Calu3 (cell line): Measurements from ENCODE around the gene FLII. TPM values are rescaled to one million over a fixed set of nuclear protein-coding genes. Genes with fewer than 3 reads are reported as not detected.
A peak's percentile ranks its signal among the peaks of the same experiment; 100 is the strongest.
"Not testable (repeated sequence)": the region's sequence is repeated elsewhere in the genome, so short reads cannot be mapped to it uniquely, and the experiment has no call there.

ENCODE experiments used
- BruUV-seq: library from RNA; stranded (reverse); fragments of 400-500 nt; replicated peaks from 2 replicates; lab custom pipeline; 2021; lab: Mats Ljungman, UMichigan
- CTCF ChIA-PET: fragments of 300-600 bp; sonication (Branson Sonifier 250); formaldehyde crosslinking; loops from one replicate; lab custom pipeline; 2022; ENCODE audit warnings: antibody characterized with exemption; lab: Charles Lee
- DNase-seq: peaks from one replicate; pipeline ENCODE4 v3.0.0; 2022
- H3K27ac Mint-ChIP-seq: one replicate; pipeline ENCODE4 v1.8.0; 2022; ENCODE audit warnings: mixed read lengths; ENCODE audit not compliant: unreplicated experiment
- H3K27me3 Mint-ChIP-seq: one replicate; pipeline ENCODE4 v1.8.0; 2022; ENCODE audit warnings: mixed read lengths; ENCODE audit not compliant: unreplicated experiment
- H3K36me3 Mint-ChIP-seq: one replicate; pipeline ENCODE4 v1.8.0; 2022; ENCODE audit warnings: mild to moderate bottlenecking, moderate library complexity, mixed read lengths; ENCODE audit not compliant: insufficient read depth, unreplicated experiment
- H3K4me1 Mint-ChIP-seq: one replicate; pipeline ENCODE4 v1.8.0; 2022; ENCODE audit warnings: mild to moderate bottlenecking, low read depth, mixed read lengths; ENCODE audit not compliant: unreplicated experiment
- H3K4me3 Mint-ChIP-seq: one replicate; pipeline ENCODE4 v1.8.0; 2022; ENCODE audit warnings: mild to moderate bottlenecking, low read depth, moderate library complexity, mixed read lengths; ENCODE audit not compliant: unreplicated experiment
- H3K9me3 Mint-ChIP-seq: one replicate; pipeline ENCODE4 v1.8.0; 2022; ENCODE audit warnings: low read depth, mixed read lengths; ENCODE audit not compliant: unreplicated experiment
- CTCF ChIP-seq: fragments of 200-600 bp; IDR thresholded peaks from one replicate; pipeline ENCODE4 v1.8.0; 2022; ENCODE audit warnings: antibody characterized with exemption; ENCODE audit not compliant: unreplicated experiment
- intact Hi-C: fragments of 100-400 bp; cut with micrococcal nuclease; formaldehyde crosslinking; loops from one replicate; pipeline ENCODE4 v1.10.0; 2022; ENCODE audit not compliant: unreplicated experiment
- total RNA-seq: library from RNA; stranded (reverse); gene quantifications from 2 replicates; pipeline ENCODE4 v1.2.3, GENCODE V29; 2022

The FLII gene
- total RNA-seq, 1 experiment from 2014 or later = 298 TPM

GRCh38 chr17:18224053-18224386 is 34.5 kb downstream of the FLII start:
- H3K4me3 Mint-ChIP-seq = no peak overlapping the region
- CTCF ChIA-PET = no interaction called here

DNA sequence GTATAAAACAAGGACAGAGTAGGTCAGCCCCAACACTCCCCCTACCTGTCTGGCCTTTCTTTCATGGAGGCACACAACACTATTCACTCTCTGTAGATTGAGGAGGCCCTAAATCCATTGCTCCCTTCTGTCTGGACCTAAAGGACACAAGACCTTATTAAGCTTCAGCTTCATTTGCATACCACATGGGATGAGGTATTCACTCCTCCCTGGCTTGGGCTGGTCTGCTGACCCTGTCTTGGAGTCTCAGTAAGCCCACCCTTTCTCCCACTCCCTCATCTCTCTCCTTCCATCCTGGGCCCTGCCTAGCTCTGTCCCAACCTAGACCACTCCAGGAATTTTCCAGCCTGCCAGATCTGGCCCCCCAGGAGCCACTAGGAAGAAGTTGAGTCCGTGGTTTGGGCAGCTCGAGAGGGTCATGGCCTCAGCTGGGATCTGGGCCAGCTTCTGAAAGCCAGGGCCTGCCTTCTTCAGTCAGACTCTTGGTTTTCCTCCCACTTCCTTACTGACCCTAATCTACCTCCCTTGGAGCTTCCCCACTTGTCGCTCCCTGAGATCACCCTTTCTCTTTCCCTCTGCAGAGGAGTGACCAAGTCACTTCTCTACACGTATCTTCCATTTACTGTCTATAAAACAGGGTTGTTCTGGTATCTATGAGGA is 39.7 kb downstream of the FLII start:
- Mint-ChIP-seq H3K27ac (no peak overlapping the region), H3K4me3 (no peak overlapping the region), H3K27me3 (no peaks in the 10 kb centered on the region), H3K9me3 (no peaks in the 10 kb centered on the region), H3K4me1 (no peaks in the 10 kb centered on the region), H3K36me3 (no peaks in the 10 kb centered on the region)
- no peak for DNase-seq
- no TSS peak for BruUV-seq
- CTCF ChIA-PET = no interaction called here
- TF ChIP-seq CTCF = no peak
- intact Hi-C loops = no loop called here

More at GRCh38 chr17:18224053-18224386, 34.5 kb downstream of the FLII start:
- Mint-ChIP-seq H3K9me3 (no peaks in the 10 kb centered on the region), H3K4me1 (no peaks in the 10 kb centered on the region), H3K36me3 (peaks cover 15% of the 10 kb centered on the region), H3K27ac (no peak overlapping the region), H3K27me3 (no peaks in the 10 kb centered on the region)
- intact Hi-C loops = loop anchor here (10.0 kb wide), 1 partner anchor 79 kb away; no protein-coding TSS in a partner anchor
- no peak for TF ChIP-seq CTCF
- no peak for DNase-seq
- no TSS peak for BruUV-seq

DNA sequence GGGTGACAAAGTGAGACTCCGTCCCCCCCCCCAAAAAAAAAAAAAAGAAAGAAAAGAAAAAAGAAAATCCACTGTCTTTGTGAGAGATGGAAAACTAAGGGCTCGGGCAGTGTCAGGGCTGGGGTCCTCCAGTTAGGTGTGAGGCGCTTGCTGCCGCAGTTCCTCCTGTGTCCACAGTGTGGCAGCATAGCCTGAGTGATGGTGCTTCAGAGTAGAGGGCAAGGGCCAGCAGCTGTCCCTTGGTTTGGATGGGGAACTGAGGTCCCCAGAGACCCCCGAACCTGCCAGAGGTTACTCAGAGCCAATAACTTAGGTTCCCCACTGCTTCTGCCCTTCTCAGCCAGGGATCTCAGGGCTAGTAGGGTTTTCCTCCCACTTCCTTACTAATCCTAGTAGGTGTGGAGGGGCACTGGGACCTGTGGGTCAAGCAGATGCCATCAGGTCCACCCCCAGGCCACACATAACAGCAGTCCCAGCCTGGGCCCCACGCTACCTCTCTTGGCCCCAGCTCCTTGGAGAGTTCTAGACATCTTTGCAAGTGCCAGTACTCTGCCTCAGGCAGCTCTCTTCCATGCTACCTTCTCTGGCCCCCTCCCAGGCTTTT is 41.0 kb downstream of the FLII start:
- intact Hi-C loops = no loop called here
- CTCF ChIA-PET = interaction anchor here (1.1 kb wide), 1 partner anchor 40 kb away, joined by 3 read pairs; no protein-coding TSS in a partner anchor
- H3K9me3 Mint-ChIP-seq = no peaks in the 10 kb centered on the region
- no peak overlapping the region for H3K4me3 Mint-ChIP-seq
- H3K27ac Mint-ChIP-seq = no peak overlapping the region
- no TSS peak for BruUV-seq
- DNase-seq = peak; percentile 72
- H3K27me3 Mint-ChIP-seq = no peaks in the 10 kb centered on the region
- no peaks in the 10 kb centered on the region for H3K36me3 Mint-ChIP-seq
- TF ChIP-seq CTCF = peak; percentile 85
- H3K4me1 Mint-ChIP-seq = no peaks in the 10 kb centered on the region

- H3K9me3 Mint-ChIP-seq, H3K4me3 Mint-ChIP-seq, H3K4me1 Mint-ChIP-seq, DNase-seq, BruUV-seq, H3K27me3 Mint-ChIP-seq, H3K27ac Mint-ChIP-seq, intact Hi-C loops, H3K36me3 Mint-ChIP-seq: not testable (repeated sequence)
- CTCF ChIA-PET = interaction anchor here (1.1 kb wide), 1 partner anchor 40 kb away, joined by 3 read pairs; no protein-coding TSS in a partner anchor
These were observed 41.6 kb downstream of the FLII start for GRCh38 chr17:18216906-18217305.
